ENCODE measurements around the gene PDLIM1.

The PDLIM1 gene, protein sequence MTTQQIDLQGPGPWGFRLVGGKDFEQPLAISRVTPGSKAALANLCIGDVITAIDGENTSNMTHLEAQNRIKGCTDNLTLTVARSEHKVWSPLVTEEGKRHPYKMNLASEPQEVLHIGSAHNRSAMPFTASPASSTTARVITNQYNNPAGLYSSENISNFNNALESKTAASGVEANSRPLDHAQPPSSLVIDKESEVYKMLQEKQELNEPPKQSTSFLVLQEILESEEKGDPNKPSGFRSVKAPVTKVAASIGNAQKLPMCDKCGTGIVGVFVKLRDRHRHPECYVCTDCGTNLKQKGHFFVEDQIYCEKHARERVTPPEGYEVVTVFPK

DNA sequence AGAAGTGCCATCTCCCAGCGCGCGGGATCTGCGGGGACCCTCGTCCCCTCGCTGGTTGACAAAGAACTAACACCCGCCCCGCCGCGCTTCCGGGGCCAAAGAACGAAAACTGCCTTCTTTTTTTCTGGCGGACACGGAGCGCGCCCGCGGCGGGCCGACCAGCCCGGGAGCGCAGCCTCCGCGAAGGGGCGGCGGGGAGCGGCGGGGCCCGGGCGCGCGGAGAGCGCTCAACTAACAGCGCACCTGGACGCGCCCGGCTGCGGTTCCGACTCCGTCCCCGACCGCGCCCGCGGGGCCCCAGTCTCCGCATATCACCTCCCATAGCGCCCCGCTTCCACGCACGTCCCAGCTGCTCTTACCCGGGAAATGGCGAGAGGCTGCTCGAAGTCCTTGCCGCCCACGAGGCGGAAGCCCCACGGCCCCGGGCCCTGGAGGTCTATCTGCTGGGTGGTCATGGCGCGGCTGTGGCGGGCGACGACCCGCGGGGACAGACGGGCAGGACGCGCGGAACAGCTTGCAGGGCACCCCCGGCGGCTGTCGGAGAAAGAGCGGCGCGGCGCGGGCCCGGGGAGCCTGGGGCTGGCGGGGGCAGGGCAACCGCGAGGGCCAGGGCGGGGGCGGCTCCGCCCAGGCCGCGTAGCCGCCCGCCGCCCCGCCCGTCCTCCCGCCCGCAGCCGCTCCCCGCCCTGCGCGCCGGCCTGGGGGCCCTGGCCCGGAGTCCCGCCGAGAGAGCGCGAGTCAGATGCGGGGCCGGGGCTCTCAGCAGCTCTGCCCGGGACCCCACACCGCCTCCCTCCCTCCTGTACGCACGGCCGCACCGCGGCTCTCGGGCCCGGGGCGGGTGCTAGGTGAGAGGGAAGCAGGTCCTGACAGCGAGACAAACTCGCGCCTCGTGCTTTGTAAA is at the start of gene PDLIM1:
TSS of gene PDLIM1 (minus strand) at position 543 of the 904 bp plus-strand sequence. CDS start at position 455, 88 bp downstream.
- DNase-seq = peak; percentile 69

GRCh38 chr10:95339863-95340262 is 49.1 kb upstream of the PDLIM1 start:
- DNase-seq = no peak

GRCh38 chr10:95337423-95338160 is 46.8 kb upstream of the PDLIM1 start:
- DNase-seq = no peak

- DNase-seq = no peak
Observed at GRCh38 chr10:95336702-95337101, 45.9 kb upstream of the PDLIM1 start.

DNA sequence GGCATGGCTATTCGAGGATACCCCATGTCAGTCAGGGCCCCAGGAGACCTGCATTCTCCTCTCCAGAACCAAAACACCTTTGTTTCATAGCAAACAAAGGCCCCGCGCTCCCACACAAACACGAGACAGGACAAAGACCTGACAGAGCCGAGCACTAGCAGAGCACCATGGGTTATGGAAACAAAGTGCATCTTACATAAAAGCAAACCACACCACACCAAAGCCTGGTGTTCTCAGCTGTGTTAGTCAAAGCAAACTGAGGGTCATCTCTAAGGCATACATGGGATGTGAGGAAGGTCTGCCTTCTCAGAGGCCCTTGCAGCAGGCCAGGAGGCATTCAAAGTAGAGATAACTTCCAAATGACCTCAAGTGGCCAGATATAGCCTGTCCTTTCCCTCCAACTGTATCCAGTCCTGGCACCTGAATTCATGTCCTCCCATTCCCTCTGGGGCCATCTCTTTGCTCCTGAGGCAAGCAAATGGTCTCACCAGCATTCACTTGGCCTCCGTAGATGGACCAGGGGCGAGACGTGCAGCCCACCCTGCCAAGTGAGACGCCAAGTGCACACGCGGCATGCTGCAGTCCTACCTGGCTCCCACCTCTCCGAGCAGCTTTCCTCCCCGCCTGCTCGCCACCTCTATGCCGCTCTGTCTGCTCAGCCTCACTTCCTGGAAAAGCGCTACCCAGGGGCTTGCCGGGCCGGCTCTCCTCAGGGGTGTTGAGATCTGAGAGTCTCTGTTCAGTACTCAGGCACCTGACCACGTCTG is 45.3 kb upstream of the PDLIM1 start:
- no peak for DNase-seq

GRCh38 chr10:95334805-95335144 is 44.0 kb upstream of the PDLIM1 start:
- DNase-seq = no peak

- peak; percentile 89 for DNase-seq
Observed at GRCh38 chr10:95333997-95334804, 43.4 kb upstream of the PDLIM1 start.

- no peak for DNase-seq
Observed at GRCh38 chr10:95332666-95333249, 42.0 kb upstream of the PDLIM1 start.

- no peak for DNase-seq
Observed at GRCh38 chr10:95331596-95332130, 40.9 kb upstream of the PDLIM1 start.

- DNase-seq = no peak
Observed at GRCh38 chr10:95330966-95331453, 40.2 kb upstream of the PDLIM1 start.

GRCh38 chr10:95329296-95329695 is 38.5 kb upstream of the PDLIM1 start:
- no peak for DNase-seq

- DNase-seq = no peak
Observed at GRCh38 chr10:95328013-95328412, 37.2 kb upstream of the PDLIM1 start.

GRCh38 chr10:95327367-95327766 is 36.6 kb upstream of the PDLIM1 start:
- peak; percentile 72 for DNase-seq

DNA sequence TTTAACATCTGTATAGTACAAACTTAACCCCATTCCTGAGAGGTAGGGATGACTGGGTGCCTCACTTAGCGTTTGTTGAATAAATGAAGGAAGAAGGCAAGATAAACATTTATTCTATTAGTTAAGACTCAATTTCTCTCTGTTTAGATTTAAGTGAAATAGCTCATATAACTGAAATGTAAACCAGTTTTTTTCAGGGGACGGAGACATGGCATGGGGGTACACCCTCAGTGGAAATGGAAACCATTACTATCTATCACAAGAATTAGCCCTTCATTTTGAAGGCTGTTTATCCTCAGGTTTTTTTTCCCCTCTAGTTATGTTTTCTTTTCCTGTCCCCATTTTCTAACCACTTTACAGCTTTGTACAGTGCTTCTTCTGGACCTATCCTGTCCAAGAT is 35.6 kb upstream of the PDLIM1 start:
- DNase-seq = no peak

DNA sequence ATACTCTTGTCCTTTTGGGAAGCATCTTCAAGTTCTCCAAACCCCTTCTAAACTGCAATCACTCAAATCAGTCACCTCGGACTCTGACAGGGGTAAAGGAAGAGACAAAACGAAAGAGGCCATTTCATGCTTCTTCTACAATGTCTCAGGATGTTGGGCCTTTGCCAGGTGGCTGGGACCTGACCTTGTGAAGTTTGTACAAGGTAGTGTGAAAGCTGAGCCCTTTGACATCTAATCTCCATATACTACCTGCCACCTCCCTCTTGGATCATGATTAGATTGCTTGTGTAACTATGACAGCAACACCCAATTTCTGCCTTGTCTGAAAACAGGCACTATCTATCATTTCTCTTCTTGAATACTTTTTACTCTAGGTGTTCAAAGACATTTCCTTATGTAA is 35.1 kb upstream of the PDLIM1 start:
- no peak for DNase-seq

- no peak for DNase-seq
Observed at GRCh38 chr10:95324436-95325268, 33.8 kb upstream of the PDLIM1 start.

- DNase-seq = no peak
Observed at GRCh38 chr10:95321554-95322301, 30.9 kb upstream of the PDLIM1 start.

DNA sequence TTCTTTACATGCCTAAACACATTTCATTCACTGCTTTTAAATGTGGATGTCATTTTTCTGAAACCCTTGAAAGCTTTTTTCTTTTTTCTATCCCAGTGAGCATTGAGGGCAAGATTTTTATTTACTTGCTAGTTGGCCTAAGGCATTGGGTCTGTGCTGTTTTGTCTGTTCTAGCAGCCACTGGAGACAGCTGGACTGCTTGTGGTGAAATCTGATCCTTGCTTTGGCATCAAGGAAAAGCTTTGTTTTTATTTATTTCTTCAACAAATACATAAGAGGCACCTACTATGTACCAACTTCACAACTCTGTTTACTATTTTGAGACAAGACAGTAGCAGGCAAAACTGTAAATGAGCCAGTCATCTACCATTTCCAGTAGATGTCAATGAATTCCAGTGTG is 28.4 kb upstream of the PDLIM1 start:
- no peak for DNase-seq

DNA sequence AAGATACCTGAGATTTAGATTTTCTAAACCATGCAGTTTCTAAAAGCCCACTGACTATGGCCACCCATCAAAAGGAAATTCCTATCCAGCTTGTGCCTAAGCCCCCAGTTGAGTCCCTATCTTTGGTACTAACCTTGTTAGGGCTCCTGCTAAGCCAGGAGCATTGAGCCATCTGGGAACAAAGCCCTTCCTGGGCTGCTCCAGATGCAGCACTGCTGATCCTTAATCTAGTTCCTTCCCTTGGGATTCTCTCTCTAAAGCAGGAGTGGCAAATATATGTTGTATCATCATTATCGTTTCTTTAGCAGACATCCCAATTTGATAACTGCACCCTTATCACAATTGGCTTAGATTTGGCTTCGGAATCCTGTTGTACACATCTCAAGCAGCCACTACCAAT is 24.7 kb upstream of the PDLIM1 start:
- no peak for DNase-seq

Measured in fibroblast of skin of right biceps (primary cell).